SK-N-MC (cell line): ENCODE data around the gene RTN1.

Experiments
- EZH2 ChIP-seq: fragments of 200-600 bp; sonication (generic); IDR thresholded peaks from one replicate; pipeline ENCODE4 v1.6.1; 2017; ENCODE audit warnings: antibody characterized with exemption
- POLR2AphosphoS5 ChIP-seq: IDR thresholded peaks from 2 replicates; pipeline ENCODE4 v1.6.1; 2012; ENCODE audit warnings: mild to moderate bottlenecking, low read depth, low read length, borderline replicate concordance

- TF ChIP-seq EZH2 = no peak
- TF ChIP-seq POLR2AphosphoS5 = no peak
Measured at GRCh38 chr14:59769586-59769985, 101.0 kb downstream of the RTN1 start.
